GM21576 (cell line): Measurements from ENCODE around the gene PLPPR1.

ENCODE experiments used
- ATAC-seq: cut with Tn5 transposase; IDR thresholded peaks from one replicate; pipeline ENCODE4 v1.9.1; 2021; ENCODE audit warnings: mild to moderate bottlenecking, moderate library complexity; ENCODE audit not compliant: unreplicated experiment

Gene PLPPR1

GRCh38 chr9:101047848-101048397, 19.4 kb downstream of the PLPPR1 start:
- ATAC-seq: no peak

GRCh38 chr9:101050650-101051049, 22.1 kb downstream of the PLPPR1 start:
- no peak for ATAC-seq

GRCh38 chr9:101054657-101055056, 26.1 kb downstream of the PLPPR1 start:
- ATAC-seq: no peak

- no peak for ATAC-seq
These were observed 27.0 kb downstream of the PLPPR1 start for GRCh38 chr9:101055516-101055915.

- no peak for ATAC-seq
These were observed 34.2 kb downstream of the PLPPR1 start for GRCh38 chr9:101062686-101063085.

- ATAC-seq: no peak
These were observed 34.7 kb downstream of the PLPPR1 start for GRCh38 chr9:101063192-101063591.

- no peak for ATAC-seq
These were observed 35.7 kb downstream of the PLPPR1 start for GRCh38 chr9:101064206-101064605.

GRCh38 chr9:101065930-101066329, 37.4 kb downstream of the PLPPR1 start:
- ATAC-seq: no peak

- ATAC-seq: no peak
These were observed 40.2 kb downstream of the PLPPR1 start for GRCh38 chr9:101068696-101069095.

- no peak for ATAC-seq
These were observed 43.7 kb downstream of the PLPPR1 start for GRCh38 chr9:101072259-101072658.

- ATAC-seq: no peak
These were observed 44.6 kb downstream of the PLPPR1 start for GRCh38 chr9:101073122-101073521.

GRCh38 chr9:101081641-101082040, 53.1 kb downstream of the PLPPR1 start:
- no peak for ATAC-seq

GRCh38 chr9:101083448-101084202, 55.1 kb downstream of the PLPPR1 start:
- ATAC-seq: no peak

- no peak for ATAC-seq
These were observed 58.9 kb downstream of the PLPPR1 start for GRCh38 chr9:101087426-101087825.

- ATAC-seq: no peak
These were observed 64.4 kb downstream of the PLPPR1 start for GRCh38 chr9:101092922-101093321.

- ATAC-seq: no peak
These were observed 65.1 kb downstream of the PLPPR1 start for GRCh38 chr9:101093620-101094019.

- ATAC-seq: no peak
These were observed 66.2 kb downstream of the PLPPR1 start for GRCh38 chr9:101094686-101095085.

GRCh38 chr9:101097210-101097609, 68.7 kb downstream of the PLPPR1 start:
- no peak for ATAC-seq

- no peak for ATAC-seq
These were observed 69.9 kb downstream of the PLPPR1 start for GRCh38 chr9:101098392-101098791.

- ATAC-seq: no peak
These were observed 85.8 kb downstream of the PLPPR1 start for GRCh38 chr9:101114317-101114716.

GRCh38 chr9:101115102-101115501, 86.6 kb downstream of the PLPPR1 start:
- ATAC-seq: no peak

- no peak for ATAC-seq
These were observed 88.6 kb downstream of the PLPPR1 start for GRCh38 chr9:101117161-101117560.
